Astrocyte (in vitro differentiated cells and primary cell): ENCODE results near the gene MEGF8. TPM values are rescaled to one million over a fixed set of nuclear protein-coding genes. Genes with fewer than 3 reads are reported as not detected.

Experiments
- DNase-seq: peaks from one replicate; pipeline ENCODE4 v3.0.0-alpha.2; 2010; ENCODE audit warnings: low read depth
- FAIRE-seq: peaks from 2 replicates; lab custom pipeline; 2011; peaks lifted over from hg19 to GRCh38; lab: Jason Lieb, UNC
- H2AFZ ChIP-seq: 2 replicates; pipeline ENCODE4 v1.6.0; 2012; ENCODE audit warnings: low read depth, low read length, inconsistent platforms
- H3K27ac ChIP-seq: 2 replicates; pipeline ENCODE4 v1.5.1; 2011; ENCODE audit warnings: low read depth, low read length, inconsistent platforms
- H3K27me3 ChIP-seq: 2 replicates; pipeline ENCODE4 v1.6.0; 2011; ENCODE audit warnings: low read length, inconsistent platforms; ENCODE audit not compliant: insufficient read depth
- H3K36me3 ChIP-seq: 2 replicates; pipeline ENCODE4 v1.5.1; 2011; ENCODE audit warnings: low read length, inconsistent platforms; ENCODE audit not compliant: insufficient read depth
- H3K4me1 ChIP-seq: 2 replicates; pipeline ENCODE4 v1.5.1; 2011; ENCODE audit warnings: low read length, inconsistent platforms; ENCODE audit not compliant: insufficient read depth
- H3K4me2 ChIP-seq: 2 replicates; pipeline ENCODE4 v1.6.0; 2012; ENCODE audit warnings: low read length, inconsistent platforms
- H3K4me3 ChIP-seq: 2 replicates; pipeline ENCODE4 v1.5.1; 2011; ENCODE audit warnings: low read depth, mild to moderate bottlenecking, low read length, inconsistent platforms; ENCODE audit not compliant: insufficient read depth
- H3K79me2 ChIP-seq: 2 replicates; pipeline ENCODE4 v1.6.0; 2012; ENCODE audit warnings: mild to moderate bottlenecking, low read length, inconsistent platforms; ENCODE audit not compliant: insufficient read depth
- H3K9ac ChIP-seq: 2 replicates; pipeline ENCODE4 v1.6.0; 2012; ENCODE audit warnings: mild to moderate bottlenecking, low read length, inconsistent platforms
- H3K9me3 ChIP-seq: 2 replicates; pipeline ENCODE4 v1.5.1; 2012; ENCODE audit warnings: low read depth, mild to moderate bottlenecking, low read length, inconsistent platforms; ENCODE audit not compliant: insufficient read depth
- H4K20me1 ChIP-seq: 2 replicates; pipeline ENCODE4 v1.6.0; 2012; ENCODE audit warnings: low read length, inconsistent platforms; ENCODE audit not compliant: insufficient read depth
- H3K27ac Mint-ChIP-seq: one replicate; pipeline ENCODE4 v1.8.0; 2021; ENCODE audit warnings: mild to moderate bottlenecking, mixed read lengths; ENCODE audit not compliant: unreplicated experiment
- H3K27me3 Mint-ChIP-seq: one replicate; pipeline ENCODE4 v1.8.0; 2021; ENCODE audit warnings: low read depth, mixed read lengths; ENCODE audit not compliant: unreplicated experiment
- H3K36me3 Mint-ChIP-seq: one replicate; pipeline ENCODE4 v1.8.0; 2021; ENCODE audit warnings: low read depth, mixed read lengths; ENCODE audit not compliant: unreplicated experiment
- H3K4me1 Mint-ChIP-seq: one replicate; pipeline ENCODE4 v1.8.0; 2021; ENCODE audit warnings: low read depth, mixed read lengths; ENCODE audit not compliant: unreplicated experiment
- H3K4me3 Mint-ChIP-seq: one replicate; pipeline ENCODE4 v1.8.0; 2021; ENCODE audit warnings: mild to moderate bottlenecking, moderate library complexity, mixed read lengths; ENCODE audit not compliant: unreplicated experiment
- H3K9me3 Mint-ChIP-seq: one replicate; pipeline ENCODE4 v1.8.0; 2021; ENCODE audit warnings: mild to moderate bottlenecking, mixed read lengths; ENCODE audit not compliant: unreplicated experiment
- CTCF ChIP-seq: IDR thresholded peaks from 2 replicates; pipeline ENCODE4 v1.5.1; 2011; ENCODE audit warnings: low read depth, mild to moderate bottlenecking, inconsistent platforms, low read length, moderate library complexity; ENCODE audit not compliant: insufficient read depth
- EZH2 ChIP-seq: IDR thresholded peaks from 2 replicates; pipeline ENCODE4 v1.6.1; 2012; ENCODE audit warnings: mild to moderate bottlenecking, low read length, inconsistent platforms; ENCODE audit not compliant: insufficient read depth
- total RNA-seq: library from RNA; stranded (reverse); gene quantifications from 2 replicates; pipeline ENCODE4 v1.2.1, GENCODE V29; 2021

The MEGF8 gene
- total RNA-seq, 1 donor from 2014 or later: 42.0 TPM

GRCh38 chr19:42317535-42317934 lies 7.9 kb upstream of the MEGF8 start:
- H3K36me3 ChIP-seq: no peaks in the 10 kb centered on the region
- Mint-ChIP-seq H3K27ac (no peak overlapping the region), H3K9me3 (no peaks in the 10 kb centered on the region), H3K4me3 (no peak overlapping the region), H3K36me3 (no peaks in the 10 kb centered on the region), H3K4me1 (peaks cover 2% of the 10 kb centered on the region), H3K27me3 (peaks cover 51% of the 10 kb centered on the region)
- H3K27ac ChIP-seq: no peak overlapping the region
- no peaks in the 10 kb centered on the region for H4K20me1 ChIP-seq
- H3K9me3 ChIP-seq: no peaks in the 10 kb centered on the region
- no peaks in the 10 kb centered on the region for H3K79me2 ChIP-seq
- TF ChIP-seq EZH2 (no peak), CTCF (no peak)
- no peak for DNase-seq
- H3K27me3 ChIP-seq: peaks cover 13% of the 10 kb centered on the region
- H3K4me3 ChIP-seq: no peak overlapping the region
- no peak overlapping the region for H3K9ac ChIP-seq
- H2AFZ ChIP-seq: no peak overlapping the region
- H3K4me2 ChIP-seq: no peak overlapping the region
- H3K4me1 ChIP-seq: peaks cover 6% of the 10 kb centered on the region
- no peak for FAIRE-seq

DNA sequence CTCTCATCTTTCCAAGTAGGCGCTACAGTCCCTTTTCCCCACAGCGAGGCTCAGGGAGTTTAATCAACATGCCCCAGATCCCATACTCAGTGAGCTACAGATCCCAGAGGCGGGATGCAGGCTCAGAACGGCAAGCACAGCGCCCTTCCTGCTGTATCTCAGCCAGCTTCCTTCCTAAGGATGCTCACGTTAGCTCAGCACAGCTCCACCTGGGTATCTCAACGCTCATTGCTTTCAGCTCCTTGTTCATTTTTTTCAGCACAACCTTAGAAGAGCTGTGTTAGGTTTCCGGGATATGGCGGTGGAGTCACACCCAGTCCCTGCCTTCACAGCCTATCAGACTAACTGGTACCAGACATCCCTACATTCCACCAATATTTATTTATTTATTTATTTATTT lies 3.1 kb upstream of the MEGF8 start:
- Histone ChIP-seq H3K9ac (no peak overlapping the region), H2AFZ (no peak overlapping the region), H3K36me3 (no peaks in the 10 kb centered on the region), H3K79me2 (peaks cover 18% of the 10 kb centered on the region), H3K9me3 (no peaks in the 10 kb centered on the region), H3K27ac (no peak overlapping the region), H3K27me3 (peaks cover 25% of the 10 kb centered on the region), H3K4me2 (no peak overlapping the region), H3K4me1 (peaks cover 10% of the 10 kb centered on the region), H4K20me1 (peaks cover 11% of the 10 kb centered on the region), H3K4me3 (no peak overlapping the region)
- H3K27ac Mint-ChIP-seq: no peak overlapping the region
- H3K27me3 Mint-ChIP-seq: peaks cover 39% of the 10 kb centered on the region
- peaks cover 2% of the 10 kb centered on the region for H3K9me3 Mint-ChIP-seq
- no peak overlapping the region for H3K4me3 Mint-ChIP-seq
- no peak for TF ChIP-seq CTCF
- no peak for TF ChIP-seq EZH2
- H3K4me1 Mint-ChIP-seq: peaks cover 6% of the 10 kb centered on the region
- DNase-seq (no peak), FAIRE-seq (no peak)
- no peaks in the 10 kb centered on the region for H3K36me3 Mint-ChIP-seq

GRCh38 chr19:42323473-42323851 lies 2.0 kb upstream of the MEGF8 start:
- DNase-seq (no peak), FAIRE-seq (no peak)
- Histone ChIP-seq H3K36me3 (no peaks in the 10 kb centered on the region), H3K9me3 (no peaks in the 10 kb centered on the region), H3K27ac (no peak overlapping the region), H3K79me2 (peaks cover 29% of the 10 kb centered on the region), H3K9ac (no peak overlapping the region), H3K27me3 (peaks cover 25% of the 10 kb centered on the region), H2AFZ (no peak overlapping the region), H4K20me1 (peaks cover 22% of the 10 kb centered on the region), H3K4me1 (peaks cover 10% of the 10 kb centered on the region), H3K4me2 (no peak overlapping the region), H3K4me3 (no peak overlapping the region)
- Mint-ChIP-seq H3K9me3 (peaks cover 2% of the 10 kb centered on the region), H3K4me1 (peaks cover 12% of the 10 kb centered on the region), H3K27ac (no peak overlapping the region), H3K4me3 (no peak overlapping the region), H3K36me3 (no peaks in the 10 kb centered on the region), H3K27me3 (peaks cover 38% of the 10 kb centered on the region)
- TF ChIP-seq EZH2: no peak
- TF ChIP-seq CTCF: no peak
